ENCODE results near the gene KLRF2. TPM values are rescaled to one million over a fixed set of nuclear protein-coding genes. Genes with fewer than 3 reads are reported as not detected.

Gene KLRF2, protein sequence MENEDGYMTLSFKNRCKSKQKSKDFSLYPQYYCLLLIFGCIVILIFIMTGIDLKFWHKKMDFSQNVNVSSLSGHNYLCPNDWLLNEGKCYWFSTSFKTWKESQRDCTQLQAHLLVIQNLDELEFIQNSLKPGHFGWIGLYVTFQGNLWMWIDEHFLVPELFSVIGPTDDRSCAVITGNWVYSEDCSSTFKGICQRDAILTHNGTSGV
- not detected in 2 replicates for polyA plus RNA-seq (2013)

DNA sequence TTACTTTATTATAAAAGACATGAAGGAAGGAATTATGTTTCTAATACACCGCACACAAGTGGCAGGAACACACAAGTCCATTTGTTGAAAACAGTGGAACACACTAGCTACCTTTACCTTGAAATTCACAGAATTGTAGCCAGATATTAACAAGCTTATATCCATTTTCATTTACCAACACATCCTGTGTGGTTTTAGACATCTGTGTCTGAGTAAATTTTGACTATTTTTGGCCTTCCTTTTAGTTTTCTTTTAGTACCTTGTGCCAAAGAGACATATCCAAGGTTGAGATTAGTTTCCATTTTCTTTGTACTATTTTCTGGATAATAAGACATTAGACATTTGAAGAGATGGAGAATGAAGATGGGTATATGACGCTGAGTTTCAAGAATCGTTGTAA, at the start of gene KLRF2:
Gene KLRF2 (plus strand): TSS at position 244 of the 400 bp plus-strand sequence. CDS start 107 bp downstream, at position 351.
- no peak within 1 kb of the TSS for H3K27ac ChIP-seq (ENCODE audit: low read depth, low read length)
- H3K9me3 ChIP-seq (ENCODE audit: insufficient read depth, low read depth, low read length) = no peaks in the 10 kb centered on the region
- H2AFZ ChIP-seq (ENCODE audit: insufficient read depth, low read length, poor library complexity) = no peak within 1 kb of the TSS
- H2BK12ac ChIP-seq (ENCODE audit: low read length) = no peak within 1 kb of the TSS
- WGBS (ENCODE audit: extremely low coverage, insufficient coverage, insufficient read length) = 100% methylated on average over 2 of the region's 3 CpGs
- no peak within 1 kb of the TSS for H3K9ac ChIP-seq (ENCODE audit: low read length)
- H3K4ac ChIP-seq (ENCODE audit: low read depth, low read length) = no peak within 1 kb of the TSS
- no peak within 1 kb of the TSS for H3K4me3 ChIP-seq (ENCODE audit: low read depth, low read length)
- no peak within 1 kb of the TSS for H3K18ac ChIP-seq (ENCODE audit: low read length)
- no peaks in the 10 kb centered on the region for H3K79me2 ChIP-seq (ENCODE audit: control insufficient read depth, insufficient read depth, low read length, poor library complexity)
- no peak within 1 kb of the TSS for H4K91ac ChIP-seq (ENCODE audit: low read depth, low read length)
- H4K12ac ChIP-seq (ENCODE audit: low read depth, low read length) = no peak within 1 kb of the TSS
- no peak within 1 kb of the TSS for H3K23ac ChIP-seq (ENCODE audit: low read length)
- no peaks in the 10 kb centered on the region for H3K79me1 ChIP-seq (ENCODE audit: low read length)
- H3K14ac ChIP-seq (ENCODE audit: low read length) = no peak within 1 kb of the TSS
- no peak within 1 kb of the TSS for H2BK5ac ChIP-seq (ENCODE audit: low read depth, low read length, poor library complexity)
- no peaks in the 10 kb centered on the region for H3K4me1 ChIP-seq (ENCODE audit: control insufficient read depth in 1 of 2, insufficient read depth in 2 of 2, low read length in 2 of 2)
- H2AK5ac ChIP-seq (ENCODE audit: low read length) = no peak within 1 kb of the TSS
- DNase-seq = no peak
- H3K36me3 ChIP-seq (ENCODE audit: control insufficient read depth in 1 of 2, insufficient read depth in 2 of 2, low read length in 2 of 2) = no peaks in the 10 kb centered on the region
- H3K4me2 ChIP-seq (ENCODE audit: low read length) = no peak within 1 kb of the TSS
- H3K27me3 ChIP-seq (ENCODE audit: insufficient read depth, low read length) = no peaks in the 10 kb centered on the region
- no peak within 1 kb of the TSS for H4K8ac ChIP-seq (ENCODE audit: low read depth, low read length)
- no peak within 1 kb of the TSS for H2BK120ac ChIP-seq (ENCODE audit: insufficient read depth, low read length, poor library complexity)

DNA sequence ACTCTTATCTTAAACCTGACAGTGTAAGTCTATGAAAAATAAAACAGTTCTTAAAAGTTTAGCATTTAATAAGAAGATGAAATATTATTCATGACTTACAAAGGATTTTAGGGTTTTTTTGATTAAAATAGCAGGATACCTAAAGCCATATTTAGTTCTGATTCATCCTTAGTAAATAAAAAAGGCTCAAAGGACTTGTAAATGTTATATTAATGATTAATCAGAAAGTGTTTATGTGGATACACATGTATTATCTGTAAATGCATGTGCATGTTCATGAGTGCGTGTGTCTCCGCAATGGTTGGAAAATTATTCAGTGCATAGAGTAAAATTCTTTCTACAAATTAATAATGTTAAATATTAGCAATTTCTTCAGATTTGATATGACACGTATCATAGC, 49.6 kb upstream of the KLRF2 start:
- Histone ChIP-seq H3K14ac (ENCODE audit: low read length) (no peak overlapping the region), H3K4ac (ENCODE audit: low read depth, low read length) (no peak overlapping the region), H3K27me3 (ENCODE audit: insufficient read depth, low read length) (no peaks in the 10 kb centered on the region), H3K9me3 (ENCODE audit: insufficient read depth, low read depth, low read length) (no peaks in the 10 kb centered on the region), H3K4me2 (ENCODE audit: low read length) (no peak overlapping the region), H3K4me3 (ENCODE audit: low read depth, low read length) (no peak overlapping the region), H2BK120ac (ENCODE audit: insufficient read depth, low read length, poor library complexity) (no peak overlapping the region), H3K9ac (ENCODE audit: low read length) (no peak overlapping the region), H2BK5ac (ENCODE audit: low read depth, low read length, poor library complexity) (no peak overlapping the region), H2BK12ac (ENCODE audit: low read length) (no peak overlapping the region), H4K12ac (ENCODE audit: low read depth, low read length) (no peak overlapping the region), H3K27ac (ENCODE audit: low read depth, low read length) (no peak overlapping the region), H4K8ac (ENCODE audit: low read depth, low read length) (no peak overlapping the region), H3K18ac (ENCODE audit: low read length) (no peak overlapping the region), H3K36me3 (ENCODE audit: control insufficient read depth in 1 of 2, insufficient read depth in 2 of 2, low read length in 2 of 2) (no peaks in the 10 kb centered on the region), H3K79me2 (ENCODE audit: control insufficient read depth, insufficient read depth, low read length, poor library complexity) (no peaks in the 10 kb centered on the region), H3K79me1 (ENCODE audit: low read length) (no peaks in the 10 kb centered on the region), H2AK5ac (ENCODE audit: low read length) (no peak overlapping the region), H3K4me1 (ENCODE audit: control insufficient read depth in 1 of 2, insufficient read depth in 2 of 2, low read length in 2 of 2) (no peaks in the 10 kb centered on the region), H2AFZ (ENCODE audit: insufficient read depth, low read length, poor library complexity) (no peak overlapping the region), H3K23ac (ENCODE audit: low read length) (no peak overlapping the region), H4K91ac (ENCODE audit: low read depth, low read length) (no peak overlapping the region)
- no peak for DNase-seq
- no CpG with 5 or more reads among the region's 3 CpGs for WGBS (ENCODE audit: extremely low coverage, insufficient coverage, insufficient read length)

DNA sequence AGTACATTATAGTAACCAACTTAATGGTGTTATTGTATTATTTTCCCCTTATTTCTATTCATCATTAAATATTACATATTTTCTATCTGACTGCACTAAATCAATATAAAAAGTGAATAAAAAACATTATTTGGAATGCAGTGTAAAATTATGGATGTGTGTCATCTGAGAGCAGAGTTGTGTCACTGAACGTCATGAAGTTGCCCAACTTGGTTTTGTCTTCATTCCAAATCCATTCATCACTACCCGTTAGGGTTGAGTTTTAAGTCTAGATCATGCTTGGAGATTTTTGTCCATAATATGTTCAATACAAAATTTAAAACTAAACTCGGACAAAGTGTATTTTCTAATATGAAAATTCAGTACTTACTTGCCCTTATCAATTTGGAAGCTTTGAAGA, 37.9 kb upstream of the KLRF2 start:
- no peak overlapping the region for H4K12ac ChIP-seq (ENCODE audit: low read depth, low read length)
- no peak overlapping the region for H3K4me2 ChIP-seq (ENCODE audit: low read length)
- no peak overlapping the region for H2AK5ac ChIP-seq (ENCODE audit: low read length)
- peak in 1 of 2 donors; percentile 66 for DNase-seq
- no peaks in the 10 kb centered on the region for H3K36me3 ChIP-seq (ENCODE audit: control insufficient read depth in 1 of 2, insufficient read depth in 2 of 2, low read length in 2 of 2)
- H3K23ac ChIP-seq (ENCODE audit: low read length) = no peak overlapping the region
- H3K9ac ChIP-seq (ENCODE audit: low read length) = no peak overlapping the region
- H3K27ac ChIP-seq (ENCODE audit: low read depth, low read length) = no peak overlapping the region
- no peak overlapping the region for H2AFZ ChIP-seq (ENCODE audit: insufficient read depth, low read length, poor library complexity)
- H4K91ac ChIP-seq (ENCODE audit: low read depth, low read length) = no peak overlapping the region
- H3K79me1 ChIP-seq (ENCODE audit: low read length) = no peaks in the 10 kb centered on the region
- no peak overlapping the region for H2BK12ac ChIP-seq (ENCODE audit: low read length)
- no CpG with 5 or more reads among the region's 3 CpGs for WGBS (ENCODE audit: extremely low coverage, insufficient coverage, insufficient read length)
- H3K9me3 ChIP-seq (ENCODE audit: insufficient read depth, low read depth, low read length) = no peaks in the 10 kb centered on the region
- H2BK120ac ChIP-seq (ENCODE audit: insufficient read depth, low read length, poor library complexity) = no peak overlapping the region
- no peak overlapping the region for H3K18ac ChIP-seq (ENCODE audit: low read length)
- H3K27me3 ChIP-seq (ENCODE audit: insufficient read depth, low read length) = no peaks in the 10 kb centered on the region
- no peak overlapping the region for H2BK5ac ChIP-seq (ENCODE audit: low read depth, low read length, poor library complexity)
- H3K4me1 ChIP-seq (ENCODE audit: control insufficient read depth in 1 of 2, insufficient read depth in 2 of 2, low read length in 2 of 2) = no peaks in the 10 kb centered on the region
- no peak overlapping the region for H3K4ac ChIP-seq (ENCODE audit: low read depth, low read length)
- H3K4me3 ChIP-seq (ENCODE audit: low read depth, low read length) = no peak overlapping the region
- no peak overlapping the region for H3K14ac ChIP-seq (ENCODE audit: low read length)
- H3K79me2 ChIP-seq (ENCODE audit: control insufficient read depth, insufficient read depth, low read length, poor library complexity) = no peaks in the 10 kb centered on the region
- H4K8ac ChIP-seq (ENCODE audit: low read depth, low read length) = no peak overlapping the region

DNA sequence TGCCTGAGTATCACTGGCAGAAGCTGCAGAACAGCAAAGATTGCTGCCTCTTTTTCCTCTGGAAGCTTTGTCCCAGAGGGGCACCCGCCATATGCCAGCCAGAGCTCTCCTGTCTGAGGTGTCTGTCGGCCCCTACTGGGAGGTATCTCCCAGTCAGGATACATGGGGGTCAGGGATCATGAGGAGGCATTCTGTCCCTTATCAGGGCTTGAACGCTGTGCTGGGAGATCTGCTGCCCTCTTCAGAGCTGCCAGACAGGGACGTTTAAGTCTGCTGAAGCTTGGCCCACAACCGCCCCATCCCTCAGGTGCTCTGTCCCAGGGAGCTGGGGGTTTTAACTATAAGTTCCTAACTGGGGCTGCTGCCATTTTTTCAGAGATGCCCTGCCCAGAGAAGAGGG, 32.4 kb upstream of the KLRF2 start:
- Histone ChIP-seq H3K36me3 (ENCODE audit: control insufficient read depth in 1 of 2, insufficient read depth in 2 of 2, low read length in 2 of 2) (no peaks in the 10 kb centered on the region), H4K91ac (ENCODE audit: low read depth, low read length) (no peak overlapping the region), H2BK120ac (ENCODE audit: insufficient read depth, low read length, poor library complexity) (no peak overlapping the region), H3K14ac (ENCODE audit: low read length) (no peak overlapping the region), H2BK12ac (ENCODE audit: low read length) (no peak overlapping the region), H3K4me1 (ENCODE audit: control insufficient read depth in 1 of 2, insufficient read depth in 2 of 2, low read length in 2 of 2) (no peaks in the 10 kb centered on the region), H2AFZ (ENCODE audit: insufficient read depth, low read length, poor library complexity) (no peak overlapping the region), H4K8ac (ENCODE audit: low read depth, low read length) (no peak overlapping the region), H4K12ac (ENCODE audit: low read depth, low read length) (no peak overlapping the region), H3K4me3 (ENCODE audit: low read depth, low read length) (no peak overlapping the region), H3K9ac (ENCODE audit: low read length) (no peak overlapping the region), H3K4ac (ENCODE audit: low read depth, low read length) (no peak overlapping the region), H3K23ac (ENCODE audit: low read length) (no peak overlapping the region), H2AK5ac (ENCODE audit: low read length) (no peak overlapping the region), H3K79me1 (ENCODE audit: low read length) (no peaks in the 10 kb centered on the region), H2BK5ac (ENCODE audit: low read depth, low read length, poor library complexity) (no peak overlapping the region), H3K27ac (ENCODE audit: low read depth, low read length) (no peak overlapping the region), H3K4me2 (ENCODE audit: low read length) (no peak overlapping the region), H3K79me2 (ENCODE audit: control insufficient read depth, insufficient read depth, low read length, poor library complexity) (no peaks in the 10 kb centered on the region), H3K9me3 (ENCODE audit: insufficient read depth, low read depth, low read length) (no peaks in the 10 kb centered on the region), H3K27me3 (ENCODE audit: insufficient read depth, low read length) (no peaks in the 10 kb centered on the region), H3K18ac (ENCODE audit: low read length) (no peak overlapping the region)
- DNase-seq = no peak
- no CpG with 5 or more reads among the region's 5 CpGs for WGBS (ENCODE audit: extremely low coverage, insufficient coverage, insufficient read length)

All from trophoblast cell (in vitro differentiated cells and primary cell).